Fibroblast of lung (primary cell): ENCODE measurements around the gene IL17D.

Source experiments
- CTCF ChIP-seq, 2 donors: IDR thresholded peaks in 1 of 2; conservative IDR thresholded peaks in 1 of 2; 1 replicate in 1 of 2; 2 replicates in 1 of 2; pipeline ENCODE4 v1.5.1; 2011 to 2012; ENCODE audit warnings: low read length in 2 of 2, control low read depth in 1 of 2, inconsistent platforms in 1 of 2, low read depth in 1 of 2, mild to moderate bottlenecking in 1 of 2
- EZH2 ChIP-seq: IDR thresholded peaks from 2 replicates; pipeline ENCODE4 v1.5.1; 2012; ENCODE audit warnings: low read length, control low read depth, mild to moderate bottlenecking; ENCODE audit errors: missing control alignments

GRCh38 chr13:20702915-20703779, at the start of gene IL17D:
- TF ChIP-seq CTCF (conservative IDR thresholded peaks at IDR 0.05 in 1 of 2, IDR thresholded peaks at IDR 0.05 in 1 of 2; ENCODE audit: low read depth in 1 of 2, low read length in 2 of 2) (no peak), EZH2 (no peak)
